ENCODE measurements around the gene RGL4. TPM values are rescaled to one million over a fixed set of nuclear protein-coding genes. Genes with fewer than 3 reads are reported as not detected.
A peak's percentile ranks its signal among the peaks of the same experiment; 100 is the strongest.

RGL4 gene
- total RNA-seq, 3 donors from 2014 or later = 2.0 TPM; not detected in 2

- DNase-seq (ENCODE audit: low spot score in 2 of 2) = peak in 1 of 2 donors; percentile 45
- Histone ChIP-seq H3K4me1 (no peaks in the 10 kb centered on the region), H3K9me3 (no peaks in the 10 kb centered on the region), H3K27ac (no peak overlapping the region), H3K36me3 (no peaks in the 10 kb centered on the region), H3K4me3 (no peak overlapping the region), H3K27me3 (no peaks in the 10 kb centered on the region)
- intact Hi-C loops (cut with DNase I; ENCODE audit: low total_unique reads) = no loop called here
- TF ChIP-seq CTCF (IDR thresholded peaks at IDR 0.05) (no peak), POLR2A (IDR thresholded peaks at IDR 0.05) (no peak), POLR2AphosphoS5 (IDR thresholded peaks at IDR 0.05) (no peak)
Measured at GRCh38 chr22:23688121-23688520, 2.7 kb upstream of the RGL4 start.

GRCh38 chr22:23688571-23688970 lies 2.2 kb upstream of the RGL4 start:
- intact Hi-C loops (cut with DNase I; ENCODE audit: low total_unique reads) = no loop called here
- no peak overlapping the region for H3K27ac ChIP-seq

GRCh38 chr22:23689414-23689813 lies 1.4 kb upstream of the RGL4 start:
- no peak for TF ChIP-seq POLR2A (IDR thresholded peaks at IDR 0.05)
- TF ChIP-seq CTCF (IDR thresholded peaks at IDR 0.05) = no peak
- no peak for TF ChIP-seq POLR2AphosphoS5 (IDR thresholded peaks at IDR 0.05)
- no peaks in the 10 kb centered on the region for H3K9me3 ChIP-seq
- DNase-seq (ENCODE audit: low spot score in 2 of 2) = no peak
- H3K27me3 ChIP-seq = no peaks in the 10 kb centered on the region
- H3K27ac ChIP-seq = no peak overlapping the region
- no peaks in the 10 kb centered on the region for H3K36me3 ChIP-seq
- no peaks in the 10 kb centered on the region for H3K4me1 ChIP-seq
- intact Hi-C loops (cut with DNase I; ENCODE audit: low total_unique reads) = no loop called here
- H3K4me3 ChIP-seq = no peak overlapping the region

More at GRCh38 chr22:23688571-23688970, 2.2 kb upstream of the RGL4 start:
- no peak for TF ChIP-seq POLR2A (IDR thresholded peaks at IDR 0.05)
- TF ChIP-seq CTCF (IDR thresholded peaks at IDR 0.05) = no peak
- no peak for TF ChIP-seq POLR2AphosphoS5 (IDR thresholded peaks at IDR 0.05)
- Histone ChIP-seq H3K4me3 (no peak overlapping the region), H3K27me3 (no peaks in the 10 kb centered on the region), H3K9me3 (no peaks in the 10 kb centered on the region), H3K36me3 (no peaks in the 10 kb centered on the region), H3K4me1 (no peaks in the 10 kb centered on the region)
- DNase-seq (ENCODE audit: low spot score in 2 of 2) = peak in 1 of 2 donors; percentile 33

GRCh38 chr22:23691748-23692423 lies 1.1 kb downstream of the RGL4 start:
- Histone ChIP-seq H3K4me3 (no peak overlapping the region), H3K4me1 (no peaks in the 10 kb centered on the region), H3K27me3 (no peaks in the 10 kb centered on the region), H3K36me3 (no peaks in the 10 kb centered on the region), H3K27ac (no peak overlapping the region), H3K9me3 (no peaks in the 10 kb centered on the region)
- peak in 1 of 2 donors; percentile 24 for DNase-seq (ENCODE audit: low spot score in 2 of 2)
- TF ChIP-seq POLR2AphosphoS5 (IDR thresholded peaks at IDR 0.05) (no peak), POLR2A (IDR thresholded peaks at IDR 0.05) (no peak), CTCF (IDR thresholded peaks at IDR 0.05) (no peak)
- intact Hi-C loops (cut with DNase I; ENCODE audit: low total_unique reads) = loop anchor here (5.0 kb wide), 1 partner anchor 530 kb away; no protein-coding TSS in a partner anchor

- no peak overlapping the region for H3K4me3 ChIP-seq
- no peaks in the 10 kb centered on the region for H3K27me3 ChIP-seq
- TF ChIP-seq POLR2AphosphoS5 (IDR thresholded peaks at IDR 0.05) (no peak), CTCF (IDR thresholded peaks at IDR 0.05) (no peak), POLR2A (IDR thresholded peaks at IDR 0.05) (no peak)
- no peaks in the 10 kb centered on the region for H3K36me3 ChIP-seq
- H3K27ac ChIP-seq = no peak overlapping the region
- intact Hi-C loops (cut with DNase I; ENCODE audit: low total_unique reads) = loop anchor here (5.0 kb wide), 1 partner anchor 530 kb away; no protein-coding TSS in a partner anchor
- H3K4me1 ChIP-seq = no peaks in the 10 kb centered on the region
- no peaks in the 10 kb centered on the region for H3K9me3 ChIP-seq
- DNase-seq (ENCODE audit: low spot score in 2 of 2) = peak in 1 of 2 donors; percentile 24
Measured at GRCh38 chr22:23692598-23693291, 1.9 kb downstream of the RGL4 start.
